Endothelial cell (in vitro differentiated cells): ENCODE measurements around the gene MAD2L1. TPM values are rescaled to one million over a fixed set of nuclear protein-coding genes. Genes with fewer than 3 reads are reported as not detected.

Experiments used
- DNase-seq: peaks from one replicate; pipeline ENCODE4 v3.0.0; 2021; ENCODE audit warnings: low spot score
- H3K27ac Mint-ChIP-seq: one replicate; pipeline ENCODE4 v1.8.0; 2021; ENCODE audit warnings: mixed read lengths, inconsistent platforms; ENCODE audit not compliant: unreplicated experiment
- H3K27me3 Mint-ChIP-seq: one replicate; pipeline ENCODE4 v1.8.0; 2021; ENCODE audit warnings: mild to moderate bottlenecking, moderate library complexity, mixed read lengths, inconsistent platforms; ENCODE audit not compliant: unreplicated experiment
- H3K36me3 Mint-ChIP-seq: one replicate; pipeline ENCODE4 v1.8.0; 2021; ENCODE audit warnings: mild to moderate bottlenecking, low read depth, mixed read lengths, inconsistent platforms; ENCODE audit not compliant: unreplicated experiment
- H3K4me1 Mint-ChIP-seq: one replicate; pipeline ENCODE4 v1.8.0; 2021; ENCODE audit warnings: mild to moderate bottlenecking, mixed read lengths, inconsistent platforms; ENCODE audit not compliant: unreplicated experiment
- H3K4me3 Mint-ChIP-seq: one replicate; pipeline ENCODE4 v1.8.0; 2021; ENCODE audit warnings: mild to moderate bottlenecking, mixed read lengths, inconsistent platforms; ENCODE audit not compliant: unreplicated experiment
- H3K9me3 Mint-ChIP-seq: one replicate; pipeline ENCODE4 v1.8.0; 2021; ENCODE audit warnings: mixed read lengths, inconsistent platforms; ENCODE audit not compliant: unreplicated experiment
- CTCF ChIP-seq: fragments of 200-600 bp; sonication (generic); IDR thresholded peaks from one replicate; pipeline ENCODE4 v1.5.0; 2021; ENCODE audit warnings: antibody characterized with exemption; ENCODE audit not compliant: unreplicated experiment
- total RNA-seq: library from RNA; stranded (reverse); fragmentation: NEBNext Ultra II Directional; extraction: Animal tissue kit (Norgen Biotek cat#: 25700); gene quantifications from one replicate; pipeline ENCODE4 v1.2.1, GENCODE V29; 2021; ENCODE audit not compliant: unreplicated experiment

MAD2L1 gene
- total RNA-seq, 1 donor from 2014 or later, result 11.1 TPM

- H3K4me3 Mint-ChIP-seq, result no peak overlapping the region
Observed at GRCh38 chr4:120055162-120055561, 11.5 kb downstream of the MAD2L1 start.

GRCh38 chr4:120053911-120054310, 12.7 kb downstream of the MAD2L1 start:
- Mint-ChIP-seq H3K4me3 (no peak overlapping the region), H3K27ac (no peak overlapping the region), H3K36me3 (no peaks in the 10 kb centered on the region), H3K4me1 (peaks cover 8% of the 10 kb centered on the region), H3K9me3 (no peaks in the 10 kb centered on the region), H3K27me3 (no peaks in the 10 kb centered on the region)
- no peak for TF ChIP-seq CTCF
- no peak for DNase-seq

More at GRCh38 chr4:120055162-120055561, 11.5 kb downstream of the MAD2L1 start:
- no peak for DNase-seq
- no peaks in the 10 kb centered on the region for H3K27me3 Mint-ChIP-seq
- H3K9me3 Mint-ChIP-seq, result no peaks in the 10 kb centered on the region
- peaks cover 8% of the 10 kb centered on the region for H3K4me1 Mint-ChIP-seq
- H3K27ac Mint-ChIP-seq, result no peak overlapping the region
- no peaks in the 10 kb centered on the region for H3K36me3 Mint-ChIP-seq
- no peak for TF ChIP-seq CTCF

GRCh38 chr4:120052856-120053255, 13.8 kb downstream of the MAD2L1 start:
- DNase-seq, result no peak
- Mint-ChIP-seq H3K36me3 (no peaks in the 10 kb centered on the region), H3K27me3 (no peaks in the 10 kb centered on the region), H3K4me1 (peaks cover 8% of the 10 kb centered on the region), H3K9me3 (no peaks in the 10 kb centered on the region), H3K27ac (no peak overlapping the region), H3K4me3 (no peak overlapping the region)
- no peak for TF ChIP-seq CTCF

- Mint-ChIP-seq H3K36me3 (no peaks in the 10 kb centered on the region), H3K27ac (no peak overlapping the region), H3K4me1 (peaks cover 5% of the 10 kb centered on the region), H3K9me3 (no peaks in the 10 kb centered on the region), H3K27me3 (no peaks in the 10 kb centered on the region), H3K4me3 (no peak overlapping the region)
- no peak for TF ChIP-seq CTCF
- no peak for DNase-seq
Observed at GRCh38 chr4:120051253-120051652, 15.4 kb downstream of the MAD2L1 start.

GRCh38 chr4:120049732-120050494, 16.7 kb downstream of the MAD2L1 start:
- no peaks in the 10 kb centered on the region for H3K36me3 Mint-ChIP-seq
- no peak overlapping the region for H3K4me3 Mint-ChIP-seq
- TF ChIP-seq CTCF, result peak; percentile 77
- no peak overlapping the region for H3K27ac Mint-ChIP-seq
- no peaks in the 10 kb centered on the region for H3K4me1 Mint-ChIP-seq
- no peaks in the 10 kb centered on the region for H3K27me3 Mint-ChIP-seq
- H3K9me3 Mint-ChIP-seq, result no peaks in the 10 kb centered on the region
- peak; percentile 88 for DNase-seq
